GM19468 (cell line): ENCODE results near the gene ACAA2.
"Not testable (repeated sequence)": the region's sequence is repeated elsewhere in the genome, so short reads cannot be mapped to it uniquely, and the experiment has no call there.

Experiments used
- ATAC-seq: cut with Tn5 transposase; IDR thresholded peaks from one replicate; pipeline ENCODE4 v1.9.1; 2021; ENCODE audit warnings: mild to moderate bottlenecking, moderate library complexity, moderate number of reproducible peaks; ENCODE audit not compliant: unreplicated experiment; ENCODE audit errors: extremely low read depth

Gene ACAA2

DNA sequence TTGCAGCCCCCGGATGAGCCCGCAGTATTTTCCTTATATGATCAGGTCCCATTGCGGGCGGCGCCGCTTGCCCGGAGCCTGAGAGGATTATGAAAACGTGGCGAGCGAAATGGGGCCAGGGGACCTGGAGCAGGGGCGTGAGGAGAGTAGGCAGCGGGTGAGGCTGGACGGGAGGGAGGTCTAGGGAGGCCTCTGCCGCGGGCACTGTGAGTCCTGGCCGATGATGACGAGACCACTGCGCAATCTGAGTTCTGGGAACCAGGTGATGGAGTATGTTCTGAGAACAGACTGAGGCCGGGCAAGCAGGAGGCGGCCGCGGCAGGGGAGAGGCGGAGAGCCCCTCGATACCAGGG is 790 bp upstream of the ACAA2 start:
- ATAC-seq, result no peak

- ATAC-seq, result peak; percentile 3
Measured at GRCh38 chr18:49813069-49813318, 339 bp downstream of the ACAA2 start.

GRCh38 chr18:49812286-49813068 is 856 bp downstream of the ACAA2 start:
- no peak for ATAC-seq

DNA sequence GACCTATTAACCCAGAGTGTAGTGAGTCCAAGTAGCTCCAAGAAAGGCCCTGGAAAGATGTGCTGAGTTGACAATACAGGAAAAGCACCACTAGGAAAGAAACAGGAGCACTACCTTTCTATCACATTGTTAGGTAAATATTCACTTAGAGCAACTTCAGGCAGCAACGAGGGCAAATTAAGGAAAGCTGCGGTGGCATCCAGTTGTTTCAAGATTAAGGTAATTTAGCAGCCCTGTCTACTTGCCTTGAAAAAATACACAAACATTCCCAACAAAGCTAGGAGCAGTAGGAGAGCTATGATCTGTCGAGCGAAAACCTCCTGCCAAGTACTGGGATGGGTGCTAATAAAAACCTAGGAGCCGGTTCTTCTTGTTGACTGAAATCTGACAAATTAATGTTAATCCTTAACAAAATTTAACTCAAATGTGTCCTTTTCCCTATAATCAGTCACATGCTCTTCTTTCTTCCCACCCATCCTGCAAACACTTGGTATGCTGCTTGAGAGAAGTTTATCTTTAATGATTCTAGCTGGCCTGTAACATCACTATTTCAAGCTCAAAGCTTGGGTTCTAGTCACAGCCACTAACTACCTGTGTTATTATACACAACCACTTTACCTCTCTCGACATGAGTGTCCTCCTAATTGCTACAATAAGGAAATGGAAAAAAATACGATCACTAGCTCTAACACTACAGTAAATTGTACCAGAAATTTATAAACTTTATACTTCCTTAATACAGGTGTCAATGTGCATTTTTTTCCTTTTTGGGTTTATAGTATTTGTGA is 2.0 kb downstream of the ACAA2 start:
- ATAC-seq, result no peak

DNA sequence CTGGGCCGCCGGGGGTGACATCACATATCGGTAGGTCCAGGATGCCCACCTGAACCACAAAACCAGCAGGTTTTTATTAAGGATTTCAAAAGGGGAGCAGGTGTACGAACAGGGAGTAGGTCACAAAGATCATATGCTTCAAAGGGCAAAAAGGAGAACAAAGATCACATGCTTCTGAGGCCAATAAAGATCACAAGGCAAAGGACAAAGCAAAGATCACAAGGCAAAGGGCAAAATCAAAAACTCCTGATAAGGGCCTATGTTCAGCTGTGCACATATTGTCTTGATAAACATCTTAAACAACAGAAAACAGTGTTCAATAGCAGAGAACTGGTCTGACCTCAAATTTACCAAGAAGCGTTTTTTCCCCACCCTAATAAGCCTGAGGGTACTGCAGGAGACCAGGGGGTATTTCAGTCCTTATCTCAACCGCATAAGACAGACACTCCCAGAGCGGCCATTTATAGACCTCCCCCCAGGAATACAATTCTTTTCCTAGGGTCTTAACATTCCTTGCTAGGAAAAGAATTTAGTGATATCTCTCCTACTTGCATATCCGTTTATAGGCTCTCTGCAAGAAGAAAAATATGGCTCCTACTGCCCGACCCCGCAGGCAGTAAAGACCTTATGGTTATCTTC is 4.7 kb downstream of the ACAA2 start:
- not testable (repeated sequence) for ATAC-seq

- ATAC-seq, result no peak
Measured at GRCh38 chr18:49804096-49804495, 9.2 kb downstream of the ACAA2 start.

DNA sequence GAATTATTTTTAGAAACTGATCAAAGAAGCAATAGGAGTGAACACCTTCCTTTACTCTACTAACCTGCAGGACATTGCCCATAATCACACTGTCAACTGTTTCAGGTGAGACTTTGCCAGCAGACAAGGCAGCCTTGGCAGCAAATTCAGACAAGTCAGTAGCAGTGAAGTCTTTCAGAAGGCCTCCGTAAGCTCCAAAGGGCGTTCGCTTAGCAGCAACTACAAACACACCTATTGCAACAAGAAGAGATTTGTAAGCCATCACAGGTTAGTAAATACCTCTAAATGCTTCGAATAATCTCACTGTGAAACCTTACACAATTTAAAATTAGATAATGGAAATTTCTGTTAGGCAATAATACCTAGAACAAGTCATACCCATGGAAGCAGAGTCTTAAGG is 10.7 kb downstream of the ACAA2 start:
- ATAC-seq, result no peak

- not testable (repeated sequence) for ATAC-seq
Measured at GRCh38 chr18:49800491-49800890, 12.8 kb downstream of the ACAA2 start.

GRCh38 chr18:49799806-49800205 is 13.5 kb downstream of the ACAA2 start:
- ATAC-seq, result not testable (repeated sequence)

- no peak for ATAC-seq
Measured at GRCh38 chr18:49798001-49798400, 15.3 kb downstream of the ACAA2 start.

GRCh38 chr18:49795612-49796552 is 17.5 kb downstream of the ACAA2 start:
- no peak for ATAC-seq

DNA sequence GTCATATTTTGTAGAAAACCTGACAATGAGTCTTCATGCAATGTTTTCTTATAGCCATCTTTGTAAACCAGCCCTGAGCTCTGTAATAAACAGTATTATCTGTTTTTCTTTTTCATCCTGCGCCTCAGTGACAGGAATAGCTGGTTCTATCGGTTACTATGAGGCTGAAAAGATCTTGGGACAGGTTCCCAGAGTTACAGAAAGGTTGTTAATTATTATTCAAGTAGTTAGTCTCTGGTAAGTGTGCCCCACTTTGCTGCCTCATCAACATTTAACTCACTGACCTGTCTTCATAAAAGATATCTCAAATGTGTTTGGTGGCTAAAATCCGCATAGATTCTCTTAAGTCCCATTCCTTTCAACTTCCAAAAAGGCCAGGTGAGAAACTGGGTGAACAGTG is 18.6 kb downstream of the ACAA2 start:
- ATAC-seq, result no peak

DNA sequence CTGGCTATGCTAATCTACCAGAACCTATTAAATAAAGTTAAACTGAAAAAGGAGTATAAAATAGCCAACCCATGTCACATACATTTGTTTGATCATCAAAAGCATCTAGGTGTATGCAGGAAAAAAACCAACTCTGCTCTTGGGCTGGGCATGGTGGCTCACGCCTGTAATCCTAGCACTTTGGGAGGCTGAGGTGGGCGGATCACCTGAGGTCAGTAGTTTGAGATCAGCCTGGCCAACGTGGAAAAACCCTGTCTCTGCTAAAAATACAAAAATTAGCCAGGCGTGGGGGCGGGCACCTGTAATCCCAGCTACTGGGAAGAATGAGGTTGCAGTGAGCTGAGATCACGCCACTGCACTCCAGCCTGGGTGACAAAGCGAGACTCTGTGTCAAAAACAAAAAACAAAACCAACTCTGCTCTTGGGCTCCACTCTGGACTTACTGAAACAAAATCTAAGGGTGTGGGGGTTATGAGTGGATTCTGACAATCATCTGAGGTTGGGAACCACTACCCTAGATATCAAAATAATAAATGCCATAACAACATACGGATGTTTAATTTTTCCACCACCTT is 23.7 kb downstream of the ACAA2 start:
- not testable (repeated sequence) for ATAC-seq

DNA sequence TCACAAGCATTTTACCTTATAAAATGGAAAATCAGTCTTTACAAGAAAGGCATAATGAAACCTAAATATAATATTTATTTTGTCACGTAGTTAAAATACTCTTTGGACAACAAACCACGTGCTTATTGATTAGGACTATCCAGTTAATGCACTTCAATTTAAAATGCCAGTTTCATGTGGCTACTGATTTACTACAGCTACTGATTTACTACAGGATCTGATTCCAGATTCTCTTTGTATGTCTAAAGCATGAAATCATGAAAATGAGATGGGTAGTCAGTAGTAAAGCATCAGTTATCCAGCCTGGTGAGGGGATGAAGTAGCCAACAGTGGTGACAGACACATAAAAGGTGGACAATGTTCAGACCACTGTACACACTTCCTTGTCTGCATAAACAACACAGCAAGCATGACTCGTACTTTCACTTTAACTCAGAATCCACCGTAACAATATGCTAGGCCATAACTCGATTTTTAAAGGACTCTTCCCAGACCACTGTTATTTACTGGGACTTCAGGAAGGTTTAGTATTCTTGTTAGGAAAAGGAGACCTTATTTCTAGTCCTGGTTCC is 24.9 kb downstream of the ACAA2 start:
- peak; percentile 57 for ATAC-seq

GRCh38 chr18:49786019-49786720 is 27.2 kb downstream of the ACAA2 start:
- ATAC-seq, result no peak

DNA sequence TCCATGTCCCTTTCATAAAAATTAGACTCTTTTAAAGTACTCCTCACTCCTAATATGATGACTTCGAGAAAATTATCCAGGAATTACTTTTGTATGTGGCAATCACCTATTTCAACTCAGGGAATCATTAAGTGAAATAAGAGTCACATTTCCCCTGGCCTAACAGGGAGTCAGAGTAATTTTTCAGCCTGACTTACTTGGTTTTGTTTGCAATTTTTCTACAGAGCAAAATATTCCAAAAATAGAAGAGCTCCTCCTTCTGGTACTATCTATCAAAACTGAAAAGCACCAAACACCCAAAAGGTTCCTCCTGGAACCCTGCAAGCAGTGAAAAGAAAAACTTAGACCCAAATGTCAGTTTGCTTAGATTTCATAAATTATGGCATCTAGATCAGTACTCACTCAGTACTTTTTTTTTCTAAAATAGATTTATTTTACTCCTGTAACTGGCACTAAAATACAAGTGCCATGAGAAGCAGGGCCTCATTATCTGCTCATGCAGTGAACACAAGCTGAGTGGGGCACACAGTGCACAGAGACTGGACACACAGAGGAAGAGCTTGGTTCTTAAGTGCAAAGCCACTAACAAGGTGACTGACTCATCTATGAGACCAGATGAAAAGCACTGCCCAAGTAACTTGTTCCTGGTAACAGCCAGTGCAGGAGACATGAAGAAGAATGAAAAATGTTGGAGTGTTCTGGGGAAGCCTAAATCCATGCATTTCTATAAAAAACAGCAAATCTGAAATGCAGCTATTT is 28.7 kb downstream of the ACAA2 start:
- no peak for ATAC-seq

DNA sequence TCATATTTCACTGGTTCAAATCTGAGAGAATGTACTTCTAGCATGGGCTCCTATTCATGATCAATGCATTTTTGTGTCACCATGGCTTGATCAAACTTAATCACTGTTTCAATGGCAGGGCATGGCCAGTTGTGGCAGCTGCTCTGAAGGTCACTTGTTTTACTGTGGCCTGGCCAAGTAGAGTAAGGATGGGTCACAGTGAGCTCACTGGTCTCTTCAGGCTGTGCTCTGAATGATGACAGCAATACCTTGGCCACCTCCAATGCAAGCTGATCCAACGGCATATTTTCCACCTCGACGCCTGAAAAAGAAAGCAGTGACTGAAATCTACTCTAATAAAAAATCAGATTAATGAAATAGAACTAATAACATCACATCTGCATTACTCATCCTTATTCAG is 29.7 kb downstream of the ACAA2 start:
- not testable (repeated sequence) for ATAC-seq

GRCh38 chr18:49778826-49779465 is 34.4 kb downstream of the ACAA2 start:
- no peak for ATAC-seq
